K562 (cell line): Measurements from ENCODE around the gene ISL1. TPM values are rescaled to one million over a fixed set of nuclear protein-coding genes. Genes with fewer than 3 reads are reported as not detected.

Experiments
- CC2D1A ChIP-seq: fragments of 450-650 bp; IDR thresholded peaks from 2 replicates; pipeline ENCODE4 v1.6.1; 2017; ENCODE audit warnings: mild to moderate bottlenecking
- RFX1 ChIP-seq: fragments of 450-650 bp; IDR thresholded peaks from 2 replicates; pipeline ENCODE4 v1.6.1; 2016; ENCODE audit warnings: mild to moderate bottlenecking, moderate library complexity
- ZBTB1 ChIP-seq: sonication (generic); formaldehyde crosslinking; IDR thresholded peaks from 2 replicates; pipeline ENCODE4 v1.8.1; 2023; ENCODE audit warnings: missing genetic modification reagents, low read depth, mild to moderate bottlenecking, borderline replicate concordance
- ZNF644 ChIP-seq: fragments of 200-800 bp; sonication (Bioruptor generic); IDR thresholded peaks from 2 replicates; pipeline ENCODE4 v1.6.1; 2016; ENCODE audit warnings: low read depth, missing genetic modification characterization, missing compliant biosample characterization
- polyA plus RNA-seq, 8 experiments: library from polyadenylated mRNA; depleted of rRNA in 4 of 8; stranded (reverse) in 5 of 8; unstranded in 3 of 8; fragments of >200 nt; fragmentation: Nextera tagmentation in 2 of 8; fragmentation: Illumina TruSeq in 1 of 8; extraction: Ambion mirVana in 2 of 8; extraction: Trizol in 1 of 8; gene quantifications; 2 replicates each; pipeline versions ENCODE4 v1.2.1 to v1.2.3, GENCODE V29; 2011 to 2014; ENCODE audit warnings: inconsistent platforms in 1 of 8, missing spikeins in 1 of 8
- total RNA-seq, 7 experiments: library from RNA; depleted of rRNA in 6 of 7; stranded (reverse); fragments of >200 nt in 6 of 7; fragmentation: Illumina TruSeq in 2 of 7; extraction: Trizol in 2 of 7; gene quantifications; 2 replicates each; pipeline versions ENCODE4 v1.2.1 to v1.2.3, GENCODE V29; 2011 to 2021; ENCODE audit warnings: low replicate concordance in 1 of 7
- TF ChIP-seq, protein P1 (sequence below): sonication (generic); formaldehyde crosslinking; IDR thresholded peaks from 2 replicates; pipeline ENCODE4 v1.8.0; 2022; ENCODE audit warnings: missing genetic modification reagents, mild to moderate bottlenecking, borderline replicate concordance
- TF ChIP-seq, protein P2 (sequence below): sonication (generic); formaldehyde crosslinking; IDR thresholded peaks from 2 replicates; pipeline ENCODE4 v1.8.1; 2023; ENCODE audit warnings: mild to moderate bottlenecking, missing genetic modification reagents
- TF ChIP-seq, protein P3 (sequence below): fragments of 450-650 bp; IDR thresholded peaks from 2 replicates; pipeline ENCODE4 v1.6.1; 2016; ENCODE audit warnings: mild to moderate bottlenecking, moderate library complexity

The ISL1 gene
- total and polyA plus RNA-seq, 9 of the 15 experiments (the other 6 are each of a cell fraction or from before 2014, with no cell fraction given): not detected

DNA sequence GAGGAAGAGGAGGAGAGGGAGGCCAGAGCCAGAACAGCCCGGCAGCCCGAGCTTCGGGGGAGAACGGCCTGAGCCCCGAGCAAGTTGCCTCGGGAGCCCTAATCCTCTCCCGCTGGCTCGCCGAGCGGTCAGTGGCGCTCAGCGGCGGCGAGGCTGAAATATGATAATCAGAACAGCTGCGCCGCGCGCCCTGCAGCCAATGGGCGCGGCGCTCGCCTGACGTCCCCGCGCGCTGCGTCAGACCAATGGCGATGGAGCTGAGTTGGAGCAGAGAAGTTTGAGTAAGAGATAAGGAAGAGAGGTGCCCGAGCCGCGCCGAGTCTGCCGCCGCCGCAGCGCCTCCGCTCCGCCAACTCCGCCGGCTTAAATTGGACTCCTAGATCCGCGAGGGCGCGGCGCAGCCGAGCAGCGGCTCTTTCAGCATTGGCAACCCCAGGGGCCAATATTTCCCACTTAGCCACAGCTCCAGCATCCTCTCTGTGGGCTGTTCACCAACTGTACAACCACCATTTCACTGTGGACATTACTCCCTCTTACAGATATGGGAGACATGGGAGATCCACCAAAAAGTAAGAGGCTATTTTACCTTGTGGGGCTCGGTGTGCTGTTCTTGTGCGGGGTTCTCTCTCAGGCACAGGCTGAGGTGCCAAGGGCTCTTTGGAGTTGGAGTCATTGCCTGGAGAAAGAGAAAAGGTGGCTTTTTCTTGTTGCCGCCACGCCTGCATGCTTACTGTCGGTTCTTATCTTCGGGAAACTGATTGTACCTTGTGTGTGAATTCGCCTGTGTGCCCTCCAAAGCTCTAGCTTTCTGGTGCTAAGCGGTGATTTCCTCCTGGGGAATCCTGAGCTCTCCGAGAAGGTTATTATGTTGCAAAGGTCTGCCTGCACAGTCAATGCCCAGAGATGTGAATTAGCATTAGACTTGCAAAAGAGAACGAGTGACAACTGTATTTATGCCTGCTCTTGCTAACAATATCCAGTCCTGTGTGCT, at the start of gene ISL1 (continued):
- TF ChIP-seq, protein P1, sequence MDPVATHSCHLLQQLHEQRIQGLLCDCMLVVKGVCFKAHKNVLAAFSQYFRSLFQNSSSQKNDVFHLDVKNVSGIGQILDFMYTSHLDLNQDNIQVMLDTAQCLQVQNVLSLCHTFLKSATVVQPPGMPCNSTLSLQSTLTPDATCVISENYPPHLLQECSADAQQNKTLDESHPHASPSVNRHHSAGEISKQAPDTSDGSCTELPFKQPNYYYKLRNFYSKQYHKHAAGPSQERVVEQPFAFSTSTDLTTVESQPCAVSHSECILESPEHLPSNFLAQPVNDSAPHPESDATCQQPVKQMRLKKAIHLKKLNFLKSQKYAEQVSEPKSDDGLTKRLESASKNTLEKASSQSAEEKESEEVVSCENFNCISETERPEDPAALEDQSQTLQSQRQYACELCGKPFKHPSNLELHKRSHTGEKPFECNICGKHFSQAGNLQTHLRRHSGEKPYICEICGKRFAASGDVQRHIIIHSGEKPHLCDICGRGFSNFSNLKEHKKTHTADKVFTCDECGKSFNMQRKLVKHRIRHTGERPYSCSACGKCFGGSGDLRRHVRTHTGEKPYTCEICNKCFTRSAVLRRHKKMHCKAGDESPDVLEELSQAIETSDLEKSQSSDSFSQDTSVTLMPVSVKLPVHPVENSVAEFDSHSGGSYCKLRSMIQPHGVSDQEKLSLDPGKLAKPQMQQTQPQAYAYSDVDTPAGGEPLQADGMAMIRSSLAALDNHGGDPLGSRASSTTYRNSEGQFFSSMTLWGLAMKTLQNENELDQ (CRISPR knock-in tag): no peak
- TF ChIP-seq, protein P2, sequence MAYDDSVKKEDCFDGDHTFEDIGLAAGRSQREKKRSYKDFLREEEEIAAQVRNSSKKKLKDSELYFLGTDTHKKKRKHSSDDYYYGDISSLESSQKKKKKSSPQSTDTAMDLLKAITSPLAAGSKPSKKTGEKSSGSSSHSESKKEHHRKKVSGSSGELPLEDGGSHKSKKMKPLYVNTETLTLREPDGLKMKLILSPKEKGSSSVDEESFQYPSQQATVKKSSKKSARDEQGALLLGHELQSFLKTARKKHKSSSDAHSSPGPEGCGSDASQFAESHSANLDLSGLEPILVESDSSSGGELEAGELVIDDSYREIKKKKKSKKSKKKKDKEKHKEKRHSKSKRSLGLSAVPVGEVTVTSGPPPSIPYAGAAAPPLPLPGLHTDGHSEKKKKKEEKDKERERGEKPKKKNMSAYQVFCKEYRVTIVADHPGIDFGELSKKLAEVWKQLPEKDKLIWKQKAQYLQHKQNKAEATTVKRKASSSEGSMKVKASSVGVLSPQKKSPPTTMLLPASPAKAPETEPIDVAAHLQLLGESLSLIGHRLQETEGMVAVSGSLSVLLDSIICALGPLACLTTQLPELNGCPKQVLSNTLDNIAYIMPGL: no peak
- TF ChIP-seq CC2D1A (no peak), ZNF644 (tag) (no peak), ZBTB1 (CRISPR knock-in tag) (no peak), RFX1 (no peak)
- TF ChIP-seq, protein P3, sequence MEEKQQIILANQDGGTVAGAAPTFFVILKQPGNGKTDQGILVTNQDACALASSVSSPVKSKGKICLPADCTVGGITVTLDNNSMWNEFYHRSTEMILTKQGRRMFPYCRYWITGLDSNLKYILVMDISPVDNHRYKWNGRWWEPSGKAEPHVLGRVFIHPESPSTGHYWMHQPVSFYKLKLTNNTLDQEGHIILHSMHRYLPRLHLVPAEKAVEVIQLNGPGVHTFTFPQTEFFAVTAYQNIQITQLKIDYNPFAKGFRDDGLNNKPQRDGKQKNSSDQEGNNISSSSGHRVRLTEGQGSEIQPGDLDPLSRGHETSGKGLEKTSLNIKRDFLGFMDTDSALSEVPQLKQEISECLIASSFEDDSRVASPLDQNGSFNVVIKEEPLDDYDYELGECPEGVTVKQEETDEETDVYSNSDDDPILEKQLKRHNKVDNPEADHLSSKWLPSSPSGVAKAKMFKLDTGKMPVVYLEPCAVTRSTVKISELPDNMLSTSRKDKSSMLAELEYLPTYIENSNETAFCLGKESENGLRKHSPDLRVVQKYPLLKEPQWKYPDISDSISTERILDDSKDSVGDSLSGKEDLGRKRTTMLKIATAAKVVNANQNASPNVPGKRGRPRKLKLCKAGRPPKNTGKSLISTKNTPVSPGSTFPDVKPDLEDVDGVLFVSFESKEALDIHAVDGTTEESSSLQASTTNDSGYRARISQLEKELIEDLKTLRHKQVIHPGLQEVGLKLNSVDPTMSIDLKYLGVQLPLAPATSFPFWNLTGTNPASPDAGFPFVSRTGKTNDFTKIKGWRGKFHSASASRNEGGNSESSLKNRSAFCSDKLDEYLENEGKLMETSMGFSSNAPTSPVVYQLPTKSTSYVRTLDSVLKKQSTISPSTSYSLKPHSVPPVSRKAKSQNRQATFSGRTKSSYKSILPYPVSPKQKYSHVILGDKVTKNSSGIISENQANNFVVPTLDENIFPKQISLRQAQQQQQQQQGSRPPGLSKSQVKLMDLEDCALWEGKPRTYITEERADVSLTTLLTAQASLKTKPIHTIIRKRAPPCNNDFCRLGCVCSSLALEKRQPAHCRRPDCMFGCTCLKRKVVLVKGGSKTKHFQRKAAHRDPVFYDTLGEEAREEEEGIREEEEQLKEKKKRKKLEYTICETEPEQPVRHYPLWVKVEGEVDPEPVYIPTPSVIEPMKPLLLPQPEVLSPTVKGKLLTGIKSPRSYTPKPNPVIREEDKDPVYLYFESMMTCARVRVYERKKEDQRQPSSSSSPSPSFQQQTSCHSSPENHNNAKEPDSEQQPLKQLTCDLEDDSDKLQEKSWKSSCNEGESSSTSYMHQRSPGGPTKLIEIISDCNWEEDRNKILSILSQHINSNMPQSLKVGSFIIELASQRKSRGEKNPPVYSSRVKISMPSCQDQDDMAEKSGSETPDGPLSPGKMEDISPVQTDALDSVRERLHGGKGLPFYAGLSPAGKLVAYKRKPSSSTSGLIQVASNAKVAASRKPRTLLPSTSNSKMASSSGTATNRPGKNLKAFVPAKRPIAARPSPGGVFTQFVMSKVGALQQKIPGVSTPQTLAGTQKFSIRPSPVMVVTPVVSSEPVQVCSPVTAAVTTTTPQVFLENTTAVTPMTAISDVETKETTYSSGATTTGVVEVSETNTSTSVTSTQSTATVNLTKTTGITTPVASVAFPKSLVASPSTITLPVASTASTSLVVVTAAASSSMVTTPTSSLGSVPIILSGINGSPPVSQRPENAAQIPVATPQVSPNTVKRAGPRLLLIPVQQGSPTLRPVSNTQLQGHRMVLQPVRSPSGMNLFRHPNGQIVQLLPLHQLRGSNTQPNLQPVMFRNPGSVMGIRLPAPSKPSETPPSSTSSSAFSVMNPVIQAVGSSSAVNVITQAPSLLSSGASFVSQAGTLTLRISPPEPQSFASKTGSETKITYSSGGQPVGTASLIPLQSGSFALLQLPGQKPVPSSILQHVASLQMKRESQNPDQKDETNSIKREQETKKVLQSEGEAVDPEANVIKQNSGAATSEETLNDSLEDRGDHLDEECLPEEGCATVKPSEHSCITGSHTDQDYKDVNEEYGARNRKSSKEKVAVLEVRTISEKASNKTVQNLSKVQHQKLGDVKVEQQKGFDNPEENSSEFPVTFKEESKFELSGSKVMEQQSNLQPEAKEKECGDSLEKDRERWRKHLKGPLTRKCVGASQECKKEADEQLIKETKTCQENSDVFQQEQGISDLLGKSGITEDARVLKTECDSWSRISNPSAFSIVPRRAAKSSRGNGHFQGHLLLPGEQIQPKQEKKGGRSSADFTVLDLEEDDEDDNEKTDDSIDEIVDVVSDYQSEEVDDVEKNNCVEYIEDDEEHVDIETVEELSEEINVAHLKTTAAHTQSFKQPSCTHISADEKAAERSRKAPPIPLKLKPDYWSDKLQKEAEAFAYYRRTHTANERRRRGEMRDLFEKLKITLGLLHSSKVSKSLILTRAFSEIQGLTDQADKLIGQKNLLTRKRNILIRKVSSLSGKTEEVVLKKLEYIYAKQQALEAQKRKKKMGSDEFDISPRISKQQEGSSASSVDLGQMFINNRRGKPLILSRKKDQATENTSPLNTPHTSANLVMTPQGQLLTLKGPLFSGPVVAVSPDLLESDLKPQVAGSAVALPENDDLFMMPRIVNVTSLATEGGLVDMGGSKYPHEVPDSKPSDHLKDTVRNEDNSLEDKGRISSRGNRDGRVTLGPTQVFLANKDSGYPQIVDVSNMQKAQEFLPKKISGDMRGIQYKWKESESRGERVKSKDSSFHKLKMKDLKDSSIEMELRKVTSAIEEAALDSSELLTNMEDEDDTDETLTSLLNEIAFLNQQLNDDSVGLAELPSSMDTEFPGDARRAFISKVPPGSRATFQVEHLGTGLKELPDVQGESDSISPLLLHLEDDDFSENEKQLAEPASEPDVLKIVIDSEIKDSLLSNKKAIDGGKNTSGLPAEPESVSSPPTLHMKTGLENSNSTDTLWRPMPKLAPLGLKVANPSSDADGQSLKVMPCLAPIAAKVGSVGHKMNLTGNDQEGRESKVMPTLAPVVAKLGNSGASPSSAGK: no peak
